Prostate gland (tissue), 2 donors: ENCODE data around the gene SLC39A11.

Experiments
- POLR2A ChIP-seq: fragments of 450-650 bp; IDR thresholded peaks from one replicate; pipeline ENCODE4 v1.6.1; 2016; ENCODE audit warnings: antibody characterized with exemption, mild to moderate bottlenecking
- POLR2AphosphoS5 ChIP-seq: sonication (generic); formaldehyde crosslinking; IDR thresholded peaks from one replicate; pipeline ENCODE4 v1.6.1; 2017; ENCODE audit warnings: antibody characterized with exemption
- TF ChIP-seq, protein P1 (sequence below), 4 experiments: fragments of 200-600 bp in 2 of 4; fragments of 450-650 bp in 2 of 4; sonication (generic) in 2 of 4; IDR thresholded peaks; 1 replicate in 3 of 4; 2 replicates in 1 of 4; pipeline ENCODE4 v1.5.1; 2016 to 2019; ENCODE audit warnings: antibody characterized with exemption in 4 of 4, mild to moderate bottlenecking in 2 of 4, moderate library complexity in 2 of 4

DNA sequence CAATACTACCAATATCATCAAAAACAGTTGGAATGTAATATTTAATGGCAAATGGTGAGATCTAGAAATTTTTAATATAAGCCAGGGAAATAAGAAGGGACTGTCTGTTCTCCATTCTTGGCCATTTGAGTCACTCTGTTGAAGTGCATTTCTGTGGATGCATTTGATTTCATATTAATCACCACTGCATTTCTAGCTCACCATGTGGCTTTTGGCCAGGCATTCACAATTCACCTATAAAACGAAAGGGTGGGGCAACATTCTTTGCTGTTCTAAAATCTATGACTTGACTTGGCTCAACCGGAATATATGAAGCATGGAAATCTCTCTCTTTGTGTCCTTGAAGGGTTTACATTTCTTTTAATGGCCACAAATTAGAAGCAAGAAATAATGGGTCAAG, 483.0 kb downstream of the SLC39A11 start:
- TF ChIP-seq, protein P1, sequence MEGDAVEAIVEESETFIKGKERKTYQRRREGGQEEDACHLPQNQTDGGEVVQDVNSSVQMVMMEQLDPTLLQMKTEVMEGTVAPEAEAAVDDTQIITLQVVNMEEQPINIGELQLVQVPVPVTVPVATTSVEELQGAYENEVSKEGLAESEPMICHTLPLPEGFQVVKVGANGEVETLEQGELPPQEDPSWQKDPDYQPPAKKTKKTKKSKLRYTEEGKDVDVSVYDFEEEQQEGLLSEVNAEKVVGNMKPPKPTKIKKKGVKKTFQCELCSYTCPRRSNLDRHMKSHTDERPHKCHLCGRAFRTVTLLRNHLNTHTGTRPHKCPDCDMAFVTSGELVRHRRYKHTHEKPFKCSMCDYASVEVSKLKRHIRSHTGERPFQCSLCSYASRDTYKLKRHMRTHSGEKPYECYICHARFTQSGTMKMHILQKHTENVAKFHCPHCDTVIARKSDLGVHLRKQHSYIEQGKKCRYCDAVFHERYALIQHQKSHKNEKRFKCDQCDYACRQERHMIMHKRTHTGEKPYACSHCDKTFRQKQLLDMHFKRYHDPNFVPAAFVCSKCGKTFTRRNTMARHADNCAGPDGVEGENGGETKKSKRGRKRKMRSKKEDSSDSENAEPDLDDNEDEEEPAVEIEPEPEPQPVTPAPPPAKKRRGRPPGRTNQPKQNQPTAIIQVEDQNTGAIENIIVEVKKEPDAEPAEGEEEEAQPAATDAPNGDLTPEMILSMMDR (IDR thresholded peaks at IDR 0.05) = no peak
- no peak for TF ChIP-seq POLR2A
- no peak for TF ChIP-seq POLR2AphosphoS5
